HG02678 (cell line): ENCODE data around the gene METTL23.
"Not testable (repeated sequence)": the region's sequence is repeated elsewhere in the genome, so short reads cannot be mapped to it uniquely, and the experiment has no call there.

Experiments
- ATAC-seq: cut with Tn5 transposase; IDR thresholded peaks from one replicate; pipeline ENCODE4 v1.9.1; 2021; ENCODE audit warnings: mild to moderate bottlenecking, moderate library complexity; ENCODE audit not compliant: unreplicated experiment

The METTL23 gene

DNA sequence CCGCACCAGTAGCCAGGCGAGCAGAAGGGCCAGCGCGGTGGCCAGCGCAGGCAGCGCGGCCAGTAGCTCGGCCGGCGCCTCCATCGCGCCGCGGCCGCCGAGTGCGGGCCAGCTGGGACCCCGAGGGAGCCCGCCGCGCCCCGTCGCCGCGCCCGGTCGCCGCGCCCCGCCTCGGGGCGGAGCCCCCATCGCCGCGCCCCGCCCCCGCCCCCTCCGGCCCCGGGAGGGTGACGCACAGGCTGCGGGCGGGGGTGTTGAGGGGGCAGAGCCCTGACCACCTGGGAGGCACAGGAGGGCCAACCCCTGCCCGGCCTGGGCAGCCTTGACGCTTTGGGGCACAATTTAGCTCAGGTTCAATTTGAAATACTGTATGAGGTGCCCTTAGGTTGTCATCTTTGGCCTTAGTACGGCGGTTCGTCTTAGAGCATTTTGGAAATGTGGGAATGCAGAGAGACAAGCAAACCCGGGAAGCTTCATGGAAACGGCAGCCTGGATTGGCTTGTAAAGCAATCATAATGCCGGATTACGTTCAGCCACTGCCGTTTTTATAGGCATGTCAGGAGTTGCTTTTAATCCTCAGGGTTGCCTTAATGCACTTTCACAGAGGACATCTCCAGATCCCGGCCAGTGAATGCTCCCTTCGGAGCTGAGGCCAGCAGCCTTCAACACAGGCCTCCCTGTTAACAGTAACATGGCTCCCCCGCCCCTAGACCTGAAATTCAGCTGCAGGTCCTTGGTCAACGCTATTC lies 15.6 kb upstream of the METTL23 start, which contains the start of gene MXRA7:
Gene MXRA7 (minus strand): TSS at position 103 of the 749 bp plus-strand sequence. CDS start 19 bp downstream, at position 84.
- ATAC-seq: no peak

DNA sequence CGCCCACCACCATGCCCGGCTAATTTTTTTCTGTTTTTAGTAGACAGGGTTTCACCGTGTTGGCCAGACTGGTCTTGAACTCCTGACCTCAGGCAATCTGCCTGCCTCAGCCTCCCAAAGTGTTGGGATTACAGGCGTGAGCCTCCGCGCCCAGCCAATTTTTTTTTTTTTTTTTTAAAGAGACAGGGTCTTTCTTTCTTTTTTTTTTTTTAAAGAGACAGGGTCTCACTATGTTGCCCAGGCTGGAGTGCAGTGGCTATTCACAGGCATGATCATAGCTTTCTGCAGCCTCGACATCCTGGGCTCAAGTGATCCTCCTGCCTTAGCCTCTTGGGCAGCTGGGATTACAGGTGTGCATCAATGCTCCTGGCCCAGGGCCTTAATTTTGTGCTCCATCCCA lies 14.3 kb upstream of the METTL23 start:
- ATAC-seq: not testable (repeated sequence)

DNA sequence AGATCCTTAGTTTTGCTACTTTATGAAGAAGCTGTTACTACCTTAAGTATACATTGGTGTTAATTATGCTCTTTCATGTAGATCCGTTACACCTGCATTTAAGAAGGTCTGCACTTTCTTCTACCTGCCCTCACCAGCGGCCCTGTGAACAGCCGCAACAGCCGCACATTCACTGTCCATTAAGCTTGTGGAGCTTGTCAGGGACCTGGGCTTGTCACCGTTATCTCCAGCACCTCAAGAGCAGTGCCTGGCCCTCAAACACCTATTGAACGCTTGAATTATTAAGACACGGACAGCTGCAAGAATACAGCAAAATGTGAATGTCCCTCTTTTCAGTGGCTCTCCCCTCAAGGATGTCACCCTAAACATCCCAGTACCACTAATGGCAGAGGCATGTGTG lies 12.9 kb upstream of the METTL23 start:
- no peak for ATAC-seq

DNA sequence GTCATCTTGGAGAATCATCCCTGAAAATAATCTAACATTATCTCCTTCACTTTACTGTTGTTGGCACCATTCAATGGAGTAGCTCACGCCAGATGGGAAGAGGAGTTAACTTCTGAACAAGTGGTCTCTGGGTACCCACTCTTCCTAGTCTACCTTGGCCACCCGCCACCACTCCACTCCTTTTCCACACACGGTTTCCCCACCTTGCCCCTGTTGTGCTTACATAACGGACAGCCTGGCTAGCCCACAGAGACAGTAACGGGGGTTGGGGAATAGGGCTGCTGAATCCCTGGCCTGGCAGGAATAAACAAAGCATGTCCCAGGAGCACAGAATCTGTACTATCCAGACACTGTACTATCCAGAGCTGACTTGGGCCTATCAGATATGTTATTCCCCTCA lies 12.3 kb upstream of the METTL23 start:
- no peak for ATAC-seq

DNA sequence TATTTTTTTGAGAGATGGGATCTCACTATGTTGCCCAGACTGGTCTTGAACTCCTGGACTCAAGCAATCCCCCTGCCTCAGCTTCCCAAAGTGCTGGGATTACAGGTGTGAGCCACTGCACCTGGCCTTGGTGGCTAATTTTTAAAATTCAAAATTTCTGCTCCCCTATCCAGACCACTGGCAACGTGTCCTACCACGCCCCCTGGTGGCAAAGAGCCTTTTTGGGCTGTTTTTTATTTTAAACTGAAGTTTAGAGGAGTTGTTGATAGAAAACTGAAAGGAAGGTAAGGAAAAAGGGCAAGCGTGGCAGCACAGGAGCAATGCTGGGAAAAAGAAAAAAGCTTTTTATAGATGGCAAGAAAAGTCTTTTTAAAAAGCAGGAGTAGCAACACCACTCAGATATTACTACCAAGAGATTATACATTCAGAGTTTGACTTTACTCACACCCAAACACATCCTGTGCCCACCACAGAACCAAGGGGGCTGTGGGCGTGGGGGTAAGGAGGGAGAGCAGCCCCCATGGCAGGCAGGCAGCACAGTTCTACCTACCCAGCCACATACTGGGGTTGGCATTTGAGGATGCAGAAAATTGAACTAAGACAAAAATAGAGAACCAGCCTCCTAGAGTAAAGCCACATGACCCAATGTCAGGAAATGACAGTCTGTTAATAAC lies 11.7 kb upstream of the METTL23 start:
- no peak for ATAC-seq

DNA sequence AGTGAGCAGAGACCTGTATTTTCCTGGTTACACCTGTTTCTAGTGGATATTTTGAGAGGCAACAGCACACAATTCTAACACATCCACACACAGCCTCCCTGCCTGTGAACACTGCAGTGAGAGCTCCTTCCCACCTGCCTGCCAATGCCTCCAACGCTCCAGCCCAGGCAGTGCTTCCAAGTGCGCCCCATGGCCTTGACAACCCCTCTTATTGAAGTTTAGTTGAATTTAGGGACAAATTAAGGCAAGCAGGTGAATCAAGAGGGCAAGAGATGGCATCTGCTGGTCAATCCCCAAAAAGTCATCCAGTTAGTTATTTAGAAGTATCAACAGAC lies 11.2 kb upstream of the METTL23 start:
- no peak for ATAC-seq

DNA sequence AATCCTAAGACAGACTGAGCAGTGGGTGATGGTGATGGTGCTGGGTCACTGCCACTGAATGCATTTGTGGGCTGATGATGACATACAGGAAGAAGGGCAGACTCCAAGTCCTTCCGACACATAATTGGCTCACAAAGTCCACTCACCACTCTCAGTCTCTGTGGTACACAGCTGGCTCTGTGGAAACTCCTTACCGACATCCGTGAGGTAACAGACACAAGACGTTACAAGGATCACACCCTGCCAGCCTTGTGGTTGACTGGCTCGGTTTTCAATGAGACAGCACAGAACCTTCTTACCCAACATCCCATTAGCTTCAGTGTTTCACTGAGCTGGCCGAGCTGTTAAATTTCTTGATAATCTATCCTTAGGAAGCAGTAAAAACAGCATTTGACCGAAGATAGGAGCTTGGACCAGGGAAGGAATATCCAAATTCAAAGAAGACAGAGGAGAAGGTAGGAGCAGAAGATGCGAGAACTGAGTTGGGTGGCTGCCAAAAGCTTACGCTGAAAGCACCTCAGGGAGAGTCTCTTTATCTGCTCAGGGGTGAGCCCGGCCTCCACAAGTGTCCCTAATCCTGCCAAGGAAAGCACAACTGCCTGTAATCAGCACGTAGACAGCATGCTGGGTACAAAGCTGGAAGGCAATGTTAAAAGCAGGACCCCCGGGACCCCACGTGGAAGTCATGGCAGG lies 10.3 kb upstream of the METTL23 start:
- ATAC-seq: no peak

DNA sequence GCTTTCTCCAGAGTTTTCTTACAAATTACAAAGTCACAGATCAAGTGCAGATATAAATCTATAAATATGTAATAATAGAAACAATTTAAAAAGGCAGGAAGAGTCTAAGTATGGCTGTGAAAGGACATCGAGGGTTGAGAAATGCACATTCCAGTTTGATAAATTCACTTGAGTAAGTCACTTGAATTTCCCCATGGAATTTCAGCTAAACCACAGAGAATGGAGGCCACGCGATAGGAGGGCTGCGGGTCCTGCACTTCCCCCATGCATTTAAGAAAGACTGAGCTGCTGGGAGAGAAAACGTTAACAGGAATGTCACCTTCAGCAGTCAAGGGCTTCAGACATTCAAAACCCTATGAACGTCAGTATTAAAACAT lies 9.8 kb upstream of the METTL23 start:
- no peak for ATAC-seq

DNA sequence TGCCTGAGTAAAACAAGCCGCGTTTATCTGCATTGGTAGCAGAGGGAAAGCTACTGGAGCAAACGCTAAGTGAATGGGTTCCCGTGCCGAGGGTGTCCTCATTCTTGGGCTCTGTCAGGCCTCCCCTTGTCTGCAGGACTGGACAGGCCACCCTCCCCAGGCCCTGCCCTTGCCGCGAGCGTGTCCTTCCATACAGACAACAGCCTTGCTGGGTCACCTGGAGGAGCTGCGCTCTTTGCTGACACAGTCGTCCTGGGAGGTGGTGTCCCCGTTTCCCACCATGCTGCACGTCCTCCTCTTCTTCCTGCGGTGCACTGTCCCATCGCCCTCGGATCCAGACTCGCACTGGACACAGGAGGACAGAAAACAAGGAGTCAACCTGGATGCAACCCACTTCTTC lies 8.1 kb upstream of the METTL23 start:
- ATAC-seq: no peak

DNA sequence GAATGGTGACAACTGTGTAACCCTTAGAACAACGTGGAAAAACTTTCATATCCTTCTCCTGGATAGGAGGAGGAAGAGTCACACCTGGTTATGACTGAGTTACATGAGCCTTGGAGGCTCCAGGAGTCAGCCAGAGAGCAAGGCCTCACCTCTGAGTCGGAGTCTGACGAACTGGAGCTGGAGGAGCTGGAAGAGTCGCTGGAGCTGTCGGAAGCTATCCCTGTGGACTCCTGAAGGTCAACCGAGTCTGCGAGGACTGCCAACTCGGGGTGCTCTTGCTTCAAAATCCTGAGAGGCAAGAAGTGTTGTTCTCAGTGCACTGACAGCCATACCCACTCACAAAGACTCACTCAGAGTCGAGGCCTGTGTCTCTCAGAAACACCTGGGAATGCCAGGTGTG lies 6.4 kb upstream of the METTL23 start:
- ATAC-seq: no peak

DNA sequence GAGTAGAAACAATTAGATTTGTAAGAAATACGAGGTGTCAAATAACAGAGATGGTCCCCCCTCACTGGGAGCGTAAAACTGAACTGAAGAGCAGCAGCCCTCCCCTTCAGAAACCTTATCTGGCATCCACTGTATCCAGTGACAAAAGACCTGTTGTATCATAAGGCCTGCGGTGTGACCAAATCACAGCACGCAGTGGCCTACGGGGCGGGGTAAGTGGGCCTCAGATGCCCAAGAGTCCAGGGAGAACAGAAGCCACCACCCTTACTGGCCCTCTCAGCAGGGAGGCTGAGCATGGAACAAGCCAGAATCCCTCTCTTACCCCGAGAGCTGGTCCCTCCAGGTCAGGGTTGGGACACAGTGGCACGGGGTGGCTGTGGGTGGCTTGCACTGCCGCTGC lies 5.7 kb upstream of the METTL23 start:
- ATAC-seq: no peak

DNA sequence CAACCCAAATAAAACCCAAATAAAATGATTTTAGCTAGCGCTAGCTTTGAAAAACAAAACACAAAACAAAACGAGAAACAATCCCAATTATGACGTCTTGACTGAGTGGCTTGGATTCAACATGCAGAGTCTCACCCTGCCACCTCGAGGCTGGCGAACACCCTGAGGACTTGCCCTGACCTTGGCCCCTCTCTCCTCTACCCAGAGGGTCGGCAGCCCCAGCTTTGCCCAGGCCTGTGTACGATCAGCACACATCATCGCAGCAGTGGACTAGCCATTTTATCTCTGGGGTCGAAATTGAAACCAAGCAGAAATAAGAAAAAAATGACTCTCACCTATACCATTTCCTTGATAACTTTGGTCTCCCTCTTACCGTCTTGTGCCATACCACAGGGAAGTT lies 5.2 kb upstream of the METTL23 start:
- no peak for ATAC-seq

DNA sequence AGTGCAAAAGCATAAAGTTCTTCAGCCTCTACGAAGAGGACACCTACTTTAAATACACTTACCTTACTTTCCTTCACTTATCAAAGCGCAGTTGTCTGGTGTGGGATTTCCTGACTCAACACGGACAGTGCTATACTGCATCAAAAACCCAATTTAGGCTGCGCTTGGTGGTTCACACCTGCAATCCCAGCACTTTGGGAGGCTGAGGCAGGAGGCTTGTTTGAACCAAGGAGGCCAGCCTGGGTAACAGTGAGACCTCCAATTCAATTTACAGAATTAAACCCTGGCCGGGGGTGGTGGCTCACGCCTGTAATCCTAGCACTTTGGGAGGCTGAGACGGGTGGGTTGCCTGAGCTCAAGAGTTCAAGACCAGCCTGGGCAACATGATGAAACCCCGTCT lies 4.4 kb upstream of the METTL23 start:
- no peak for ATAC-seq

DNA sequence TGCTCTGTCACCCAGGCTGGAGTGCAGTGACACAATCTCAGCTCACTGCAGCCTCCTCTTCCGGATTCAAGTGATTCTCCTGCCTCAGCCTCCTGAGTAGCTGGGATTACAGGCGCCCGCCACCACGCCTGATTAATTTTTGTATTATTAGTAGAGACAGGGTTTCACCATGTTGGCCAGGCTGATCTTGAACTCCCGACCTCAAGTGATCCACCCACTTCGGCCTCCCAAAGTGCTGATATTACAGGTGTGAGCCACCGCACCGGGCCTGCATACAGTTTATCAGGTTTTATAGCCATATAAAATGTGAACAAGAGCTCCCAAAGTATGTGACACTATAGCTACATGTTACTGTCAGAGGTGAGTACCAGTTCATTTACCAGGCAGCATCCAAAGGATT lies 3.7 kb upstream of the METTL23 start:
- ATAC-seq: not testable (repeated sequence)

DNA sequence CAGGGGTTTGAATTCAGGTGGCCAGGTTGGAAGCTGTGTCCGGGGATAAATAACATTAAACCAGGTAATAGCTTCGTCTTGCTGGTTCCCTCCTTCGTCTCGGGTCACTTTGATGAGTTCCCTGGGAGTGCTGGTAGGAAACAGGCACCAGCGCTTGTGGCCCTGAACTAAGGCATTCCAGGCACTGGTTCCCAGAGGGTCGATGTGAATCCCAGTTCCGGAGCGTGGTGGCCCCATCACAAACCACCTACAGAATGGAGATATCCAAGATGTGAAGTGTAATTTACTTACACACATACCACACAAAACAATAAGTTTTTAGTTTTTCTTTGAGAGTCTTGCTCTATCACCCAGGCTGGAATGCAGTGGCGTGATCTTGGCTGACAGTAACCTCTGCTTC lies 2.8 kb upstream of the METTL23 start:
- ATAC-seq: no peak

DNA sequence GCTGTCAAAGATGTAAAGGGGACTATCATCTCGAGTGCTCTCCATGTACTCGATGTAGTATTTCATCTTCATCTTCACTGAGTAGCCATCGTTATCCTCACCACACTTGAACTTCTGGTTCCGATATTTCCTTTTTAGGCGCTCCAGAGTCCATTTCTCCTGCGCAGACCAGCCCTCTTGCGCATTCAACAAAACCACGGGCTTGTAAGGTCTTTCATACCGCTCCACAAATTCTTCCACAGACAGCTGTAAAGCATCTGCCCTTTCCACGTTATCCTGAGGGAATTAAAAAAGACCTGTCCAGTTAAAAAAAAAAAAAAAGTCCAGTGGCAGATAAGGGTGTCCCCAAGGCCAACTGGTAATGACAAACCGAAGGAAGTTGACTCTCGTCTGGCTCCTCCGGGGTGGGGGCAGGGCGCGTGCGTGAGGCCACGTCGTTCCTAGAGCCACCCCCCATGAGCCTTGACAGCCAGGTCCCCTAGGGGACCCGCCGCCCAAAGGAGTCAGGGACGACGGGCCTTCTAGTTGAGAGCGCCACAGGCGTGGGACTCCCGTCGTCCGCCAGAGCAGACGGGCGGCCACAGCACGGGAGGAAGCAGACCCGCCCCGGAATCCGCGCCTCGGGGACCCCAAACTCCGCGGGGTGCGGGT lies 934 bp upstream of the METTL23 start:
- ATAC-seq: peak; percentile 24

DNA sequence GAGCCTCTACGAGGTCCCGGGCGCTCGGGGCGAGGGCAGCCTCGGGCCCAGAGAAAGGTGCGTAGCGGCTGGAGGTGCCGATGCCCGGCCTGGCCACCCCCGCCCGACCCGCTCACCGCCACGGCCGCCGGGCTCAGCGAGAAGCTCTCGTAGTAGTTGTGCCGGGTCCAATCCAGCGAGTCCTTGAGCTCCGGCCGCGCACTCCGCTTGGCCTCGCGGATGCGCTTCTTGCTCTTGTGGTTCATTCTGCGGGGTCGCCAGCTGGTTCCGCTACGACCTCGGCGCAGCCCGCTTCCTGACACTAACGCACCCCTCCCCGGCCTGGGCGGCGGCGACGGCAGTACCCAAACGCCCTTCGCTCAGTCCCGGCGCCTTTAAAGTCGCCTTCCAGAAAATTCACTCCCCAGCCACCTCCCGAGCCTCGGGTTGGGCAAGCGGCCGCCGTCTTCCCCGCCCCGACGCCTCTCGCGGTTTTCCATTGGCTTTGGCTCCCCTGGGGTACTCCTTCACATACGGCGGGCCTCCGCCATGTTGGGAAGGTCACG lies 336 bp upstream of the METTL23 start, which contains the start of gene JMJD6:
Gene JMJD6 (minus strand): TSS at position 376 of the 545 bp plus-strand sequence. CDS start 131 bp downstream, at position 245.
- peak; percentile 77 for ATAC-seq

DNA sequence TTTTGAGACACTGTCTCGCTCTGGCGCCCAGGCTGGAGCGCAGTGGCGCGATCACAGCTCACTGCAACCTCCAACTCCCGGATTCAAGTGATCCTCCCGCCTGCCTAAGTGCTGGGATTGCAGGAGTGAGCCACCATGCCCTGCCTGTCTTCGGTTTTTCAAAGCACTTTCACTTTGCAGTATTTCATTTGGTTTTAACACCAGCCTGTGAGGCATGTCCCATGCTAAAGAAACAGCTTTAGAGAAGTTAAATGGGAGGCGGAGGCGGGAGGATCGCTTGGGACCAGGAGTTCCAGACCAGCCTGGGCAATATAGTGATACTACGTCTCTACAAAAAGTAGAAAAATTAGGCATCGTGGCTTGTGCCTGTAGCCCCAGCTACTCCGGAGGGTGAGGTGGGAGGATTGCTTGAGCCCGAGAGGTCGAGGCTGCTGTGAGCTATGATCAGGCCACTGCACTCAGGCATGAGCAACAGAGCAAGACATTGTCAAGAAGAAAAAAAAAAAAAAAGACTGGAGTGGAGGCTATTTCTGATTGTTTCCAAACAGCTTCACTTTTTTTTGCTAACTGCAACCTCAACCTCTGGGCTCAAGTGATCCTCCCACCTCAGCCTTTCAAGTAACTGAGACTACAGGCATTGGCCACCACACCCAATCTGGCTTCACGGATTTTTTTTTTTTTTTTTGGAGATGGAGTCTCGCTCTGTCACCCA lies 1.3 kb downstream of the METTL23 start:
- ATAC-seq: no peak

DNA sequence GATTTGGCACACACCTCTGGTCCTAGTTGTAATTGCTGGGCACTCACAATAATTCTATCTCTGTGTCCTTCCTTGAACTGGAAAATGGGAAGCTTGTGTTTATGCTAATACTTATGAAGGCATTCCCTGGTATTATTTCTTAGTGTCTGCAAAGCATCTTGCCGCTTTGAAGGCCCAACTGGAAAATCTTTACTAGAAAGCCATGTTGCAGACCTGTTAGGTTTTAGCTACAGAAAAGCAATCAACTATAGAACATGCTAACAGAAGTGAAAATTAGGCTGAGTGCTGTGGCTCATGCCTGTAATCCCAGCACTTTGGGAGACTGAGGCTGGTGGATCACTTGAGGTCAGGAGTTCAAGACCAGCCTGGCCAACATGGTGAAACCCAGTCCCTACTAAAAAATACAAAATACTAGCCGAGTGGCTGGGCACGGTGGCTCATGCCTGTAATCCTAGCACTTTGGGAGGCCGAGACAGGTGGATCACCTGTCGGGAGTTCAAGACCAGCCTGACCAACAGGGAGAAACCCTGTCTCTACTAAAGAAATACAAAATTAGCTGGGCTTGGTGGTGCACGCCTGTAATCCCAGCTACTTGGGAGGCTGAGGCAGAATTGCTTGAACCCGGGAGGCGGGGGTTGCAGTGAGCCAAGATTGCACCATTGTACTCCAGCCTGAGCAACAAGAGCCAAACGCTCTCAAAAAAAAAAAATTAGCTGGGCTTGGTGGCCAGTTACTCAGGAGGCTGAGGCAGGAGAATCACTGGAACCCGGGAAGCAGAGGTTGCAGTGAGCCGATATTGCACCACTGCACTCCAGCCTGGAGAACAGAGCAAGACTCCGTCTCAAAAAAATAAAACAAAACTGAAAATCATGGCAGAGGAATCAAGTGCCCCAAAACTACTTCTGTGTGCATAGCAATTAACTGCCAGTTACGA lies 5.4 kb downstream of the METTL23 start:
- not testable (repeated sequence) for ATAC-seq
